B cell (primary cell): ENCODE results near the gene UROS. TPM values are rescaled to one million over a fixed set of nuclear protein-coding genes. Genes with fewer than 3 reads are reported as not detected.

Experiments
- ATAC-seq: fragments of 200-7000 bp; cut with Tn5 transposase; one replicate; pipeline ENCODE4 v1.10.0; 2021; ENCODE audit warnings: low read depth, mild to moderate bottlenecking, moderate number of reproducible peaks, moderate library complexity
- CTCF ChIA-PET: fragments of 350-600 bp; sonication (Branson Sonifier 250); formaldehyde crosslinking; loops from one replicate; lab custom pipeline; 2021; ENCODE audit warnings: antibody characterized with exemption, inconsistent platforms; lab: Charles Lee
- POLR2A ChIA-PET: fragments of 350-600 bp; sonication (Branson Sonifier 250); formaldehyde crosslinking; loops from one replicate; lab custom pipeline; 2021; ENCODE audit warnings: antibody characterized with exemption; lab: Charles Lee
- DNase-seq: peaks from one replicate; pipeline ENCODE4 v3.0.0; 2013
- H2AFZ ChIP-seq: 2 replicates; pipeline ENCODE4 v1.6.1; 2012; ENCODE audit warnings: mild to moderate bottlenecking, low read depth, low read length; ENCODE audit not compliant: insufficient read depth, poor library complexity, severe bottlenecking
- H3K27ac ChIP-seq, 2 donors: 1 replicate in 1 of 2; 2 replicates in 1 of 2; pipeline ENCODE4 v1.5.1; 2012 to 2013; ENCODE audit warnings: low read length in 2 of 2, mild to moderate bottlenecking in 2 of 2, moderate library complexity in 1 of 2
- H3K27me3 ChIP-seq, 4 experiments: fragments of 200-600 bp in 1 of 4; sonication (generic) in 1 of 4; replicated peaks in 1 of 4; 1 replicate in 2 of 4; 2 replicates in 2 of 4; pipeline versions ENCODE4 v1.6.1 to v1.7.0; 2013 to 2016; ENCODE audit warnings: low read length in 3 of 4, mild to moderate bottlenecking in 2 of 4, mixed read lengths in 1 of 4, moderate library complexity in 1 of 4; ENCODE audit not compliant: insufficient read depth in 4 of 4, control insufficient read depth in 3 of 4; ENCODE audit errors: control extremely low read depth in 1 of 4
- H3K36me3 ChIP-seq, 2 experiments: replicated peaks in 1 of 2; 1 replicate in 1 of 2; 2 replicates in 1 of 2; pipeline versions ENCODE4 v1.6.1 to v1.7.1; 2013; ENCODE audit warnings: low read length in 1 of 2; ENCODE audit not compliant: insufficient read depth in 2 of 2, control insufficient read depth in 1 of 2; ENCODE audit errors: control extremely low read depth in 1 of 2, extremely low read depth in 1 of 2
- H3K4me1 ChIP-seq, 2 donors: fragments of 200-600 bp in 1 of 2; sonication (generic) in 1 of 2; 1 replicate in 1 of 2; 2 replicates in 1 of 2; pipeline versions ENCODE4 v1.5.1 to v1.6.1; 2013 to 2017; ENCODE audit warnings: low read length in 2 of 2; ENCODE audit not compliant: control insufficient read depth in 2 of 2, insufficient read depth in 2 of 2
- H3K4me2 ChIP-seq: replicated peaks from 2 replicates; pipeline ENCODE3; 2012; ENCODE audit warnings: mild to moderate bottlenecking, low read depth, low read length; ENCODE audit not compliant: poor library complexity, severe bottlenecking
- H3K4me3 ChIP-seq, 5 experiments: fragments of 200-600 bp in 1 of 5; sonication (generic) in 1 of 5; 1 replicate in 3 of 5; 2 replicates in 2 of 5; pipeline versions ENCODE4 v1.5.1 to v1.7.0; 2011 to 2016; ENCODE audit warnings: low read length in 4 of 5, mild to moderate bottlenecking in 4 of 5, low read depth in 2 of 5, control low read depth in 1 of 5, moderate library complexity in 1 of 5; ENCODE audit not compliant: insufficient read depth in 1 of 5; ENCODE audit errors: control extremely low read depth in 1 of 5, extremely low read depth in 1 of 5
- H3K79me2 ChIP-seq: fragments of 200-600 bp; sonication (generic); one replicate; pipeline ENCODE4 v1.6.0; 2016; ENCODE audit warnings: low read length; ENCODE audit not compliant: control insufficient read depth, insufficient read depth
- H3K9ac ChIP-seq: fragments of 200-600 bp; sonication (generic); 2 replicates; pipeline ENCODE4 v1.6.1; 2017; ENCODE audit warnings: mild to moderate bottlenecking, low read length, moderate library complexity
- H3K9me3 ChIP-seq, 3 donors: one replicate each; pipeline versions ENCODE4 v1.6.1 to v1.7.1; 2013; ENCODE audit warnings: low read length in 2 of 3; ENCODE audit not compliant: control insufficient read depth in 2 of 3, insufficient read depth in 1 of 3; ENCODE audit errors: control extremely low read depth in 1 of 3
- H4K20me1 ChIP-seq: 2 replicates; pipeline ENCODE4 v1.6.0; 2012; ENCODE audit warnings: mild to moderate bottlenecking, low read length; ENCODE audit not compliant: insufficient read depth, control insufficient read depth, poor library complexity, severe bottlenecking
- H3K27ac Mint-ChIP-seq: one replicate; pipeline ENCODE4 v1.8.0; 2021; ENCODE audit warnings: mixed read lengths
- H3K27me3 Mint-ChIP-seq: one replicate; pipeline ENCODE4 v1.8.0; 2021; ENCODE audit warnings: mixed read lengths
- H3K4me1 Mint-ChIP-seq: one replicate; pipeline ENCODE4 v1.8.0; 2021; ENCODE audit warnings: mixed read lengths
- H3K4me3 Mint-ChIP-seq: one replicate; pipeline ENCODE4 v1.8.0; 2021; ENCODE audit warnings: mixed read lengths
- H3K9me3 Mint-ChIP-seq: one replicate; pipeline ENCODE4 v1.8.0; 2022; ENCODE audit warnings: mixed read lengths; ENCODE audit not compliant: insufficient read depth
- EZH2 ChIP-seq: IDR thresholded peaks from 2 replicates; pipeline ENCODE4 v1.6.1; 2012; ENCODE audit warnings: borderline replicate concordance, low read depth, mild to moderate bottlenecking, moderate library complexity, low read length; ENCODE audit not compliant: insufficient read depth, poor library complexity, severe bottlenecking
- WGBS: methylation state at CpG from one replicate; pipeline ENCODE4 v1.1.5; 2013; ENCODE audit warnings: missing lambda C conversion rate; ENCODE audit not compliant: insufficient coverage; 5-methylcytosine and 5-hydroxymethylcytosine counted together
- intact Hi-C: fragments of 100-400 bp; cut with micrococcal nuclease; formaldehyde crosslinking; loops from one replicate; pipeline ENCODE4 v1.10.0; 2022
- polyA plus RNA-seq: library from polyadenylated mRNA; depleted of rRNA; stranded (reverse); fragments of >200 nt; gene quantifications from 2 replicates; pipeline ENCODE4 v1.2.3, GENCODE V29; 2012
- total RNA-seq, 2 donors: library from RNA; stranded (reverse); fragments of 120-200 nt in 1 of 2; gene quantifications; 1 replicate in 1 of 2; 2 replicates in 1 of 2; pipeline versions ENCODE4 v1.2.3 to v1.2.4, GENCODE V29; 2013 to 2022
- TF ChIP-seq, protein P1 (sequence below): fragments of 200-600 bp; IDR thresholded peaks from one replicate; pipeline ENCODE4 v1.8.0; 2022; ENCODE audit warnings: antibody characterized with exemption, mild to moderate bottlenecking

UROS gene
- total and polyA plus RNA-seq, 2 donors (not counting 1 experiment from before 2014, with no cell fraction given) = 28.3 to 37.1 TPM

GRCh38 chr10:125817337-125817946 is 5.6 kb downstream of the UROS start:
- 100% methylated on average over 3 of the region's 6 CpGs for WGBS
- CTCF ChIA-PET = interaction anchor here (0.5 kb wide), 1 partner anchor 182 kb away, joined by 3 read pairs; no protein-coding TSS in a partner anchor
- H3K9ac ChIP-seq = no peak overlapping the region

GRCh38 chr10:125816548-125816947 is 6.5 kb downstream of the UROS start:
- no peak for ATAC-seq
- Histone ChIP-seq H3K4me2 (no peak overlapping the region), H3K4me3 (no peak overlapping the region), H2AFZ (no peak overlapping the region), H3K9ac (no peak overlapping the region), H3K79me2 (no peaks in the 10 kb centered on the region), H3K36me3 (peaks cover 1 to 18% of the 10 kb centered on the region in 2 experiments), H3K27me3 (no peaks in the 10 kb centered on the region), H3K27ac (no peak overlapping the region), H4K20me1 (no peaks in the 10 kb centered on the region), H3K4me1 (peaks cover 0 to 2% of the 10 kb centered on the region in 2 donors), H3K9me3 (no peaks in the 10 kb centered on the region)
- POLR2A ChIA-PET = no interaction called here
- no CpG with 5 or more reads among the region's 4 CpGs for WGBS
- H3K4me1 Mint-ChIP-seq = peaks cover 13% of the 10 kb centered on the region
- H3K4me3 Mint-ChIP-seq = no peak overlapping the region
- DNase-seq = no peak
- no peaks in the 10 kb centered on the region for H3K27me3 Mint-ChIP-seq
- intact Hi-C loops = no loop called here
- no peak for TF ChIP-seq EZH2
- no peak overlapping the region for H3K27ac Mint-ChIP-seq
- CTCF ChIA-PET = interaction anchor here (0.5 kb wide), 1 partner anchor 183 kb away, joined by 3 read pairs; no protein-coding TSS in a partner anchor
- H3K9me3 Mint-ChIP-seq = no peaks in the 10 kb centered on the region

More at GRCh38 chr10:125817337-125817946, 5.6 kb downstream of the UROS start:
- H3K4me1 Mint-ChIP-seq = peaks cover 18% of the 10 kb centered on the region
- H3K9me3 ChIP-seq = no peaks in the 10 kb centered on the region
- H3K27ac Mint-ChIP-seq = no peak overlapping the region
- H3K4me3 Mint-ChIP-seq = no peak overlapping the region
- ATAC-seq (no peak), DNase-seq (no peak)
- no peaks in the 10 kb centered on the region for H4K20me1 ChIP-seq
- H3K27me3 ChIP-seq = no peaks in the 10 kb centered on the region
- peaks cover 6 to 11% of the 10 kb centered on the region in 2 donors for H3K4me1 ChIP-seq
- no peak overlapping the region for H2AFZ ChIP-seq
- H3K36me3 ChIP-seq = peaks cover 0 to 18% of the 10 kb centered on the region in 2 experiments
- TF ChIP-seq EZH2 = no peak
- TF ChIP-seq, protein P1, sequence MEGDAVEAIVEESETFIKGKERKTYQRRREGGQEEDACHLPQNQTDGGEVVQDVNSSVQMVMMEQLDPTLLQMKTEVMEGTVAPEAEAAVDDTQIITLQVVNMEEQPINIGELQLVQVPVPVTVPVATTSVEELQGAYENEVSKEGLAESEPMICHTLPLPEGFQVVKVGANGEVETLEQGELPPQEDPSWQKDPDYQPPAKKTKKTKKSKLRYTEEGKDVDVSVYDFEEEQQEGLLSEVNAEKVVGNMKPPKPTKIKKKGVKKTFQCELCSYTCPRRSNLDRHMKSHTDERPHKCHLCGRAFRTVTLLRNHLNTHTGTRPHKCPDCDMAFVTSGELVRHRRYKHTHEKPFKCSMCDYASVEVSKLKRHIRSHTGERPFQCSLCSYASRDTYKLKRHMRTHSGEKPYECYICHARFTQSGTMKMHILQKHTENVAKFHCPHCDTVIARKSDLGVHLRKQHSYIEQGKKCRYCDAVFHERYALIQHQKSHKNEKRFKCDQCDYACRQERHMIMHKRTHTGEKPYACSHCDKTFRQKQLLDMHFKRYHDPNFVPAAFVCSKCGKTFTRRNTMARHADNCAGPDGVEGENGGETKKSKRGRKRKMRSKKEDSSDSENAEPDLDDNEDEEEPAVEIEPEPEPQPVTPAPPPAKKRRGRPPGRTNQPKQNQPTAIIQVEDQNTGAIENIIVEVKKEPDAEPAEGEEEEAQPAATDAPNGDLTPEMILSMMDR = no peak
- H3K79me2 ChIP-seq = peaks cover under 1% of the 10 kb centered on the region
- H3K27me3 Mint-ChIP-seq = no peaks in the 10 kb centered on the region
- POLR2A ChIA-PET = no interaction called here
- H3K27ac ChIP-seq = no peak overlapping the region
- no peak overlapping the region for H3K4me2 ChIP-seq
- intact Hi-C loops = no loop called here
- no peaks in the 10 kb centered on the region for H3K9me3 Mint-ChIP-seq
- no peak overlapping the region for H3K4me3 ChIP-seq
